ENCODE results near the gene SMG6.
"Not testable (repeated sequence)": the region's sequence is repeated elsewhere in the genome, so short reads cannot be mapped to it uniquely, and the experiment has no call there.

DNA sequence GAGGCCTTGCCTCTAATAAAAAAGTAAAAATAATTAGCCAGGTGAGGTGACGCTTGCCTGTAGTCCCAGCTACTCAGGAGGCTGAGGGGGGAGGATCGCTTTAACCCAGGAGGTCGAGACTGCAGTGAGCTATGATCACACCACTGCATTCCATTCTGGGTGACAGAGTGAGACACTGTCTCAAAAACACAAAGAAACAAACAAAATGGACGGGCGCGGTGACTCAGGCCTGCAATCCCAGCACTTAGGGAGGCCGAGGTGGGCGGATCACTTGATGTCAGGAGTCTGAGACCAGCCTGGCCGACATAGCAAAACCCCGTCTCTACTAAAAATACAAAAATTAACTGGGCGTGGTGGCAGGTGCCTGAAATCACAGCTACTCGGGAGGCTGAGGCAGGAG is 137.9 kb downstream of the SMG6 start:
- TF ChIP-seq, protein P1, sequence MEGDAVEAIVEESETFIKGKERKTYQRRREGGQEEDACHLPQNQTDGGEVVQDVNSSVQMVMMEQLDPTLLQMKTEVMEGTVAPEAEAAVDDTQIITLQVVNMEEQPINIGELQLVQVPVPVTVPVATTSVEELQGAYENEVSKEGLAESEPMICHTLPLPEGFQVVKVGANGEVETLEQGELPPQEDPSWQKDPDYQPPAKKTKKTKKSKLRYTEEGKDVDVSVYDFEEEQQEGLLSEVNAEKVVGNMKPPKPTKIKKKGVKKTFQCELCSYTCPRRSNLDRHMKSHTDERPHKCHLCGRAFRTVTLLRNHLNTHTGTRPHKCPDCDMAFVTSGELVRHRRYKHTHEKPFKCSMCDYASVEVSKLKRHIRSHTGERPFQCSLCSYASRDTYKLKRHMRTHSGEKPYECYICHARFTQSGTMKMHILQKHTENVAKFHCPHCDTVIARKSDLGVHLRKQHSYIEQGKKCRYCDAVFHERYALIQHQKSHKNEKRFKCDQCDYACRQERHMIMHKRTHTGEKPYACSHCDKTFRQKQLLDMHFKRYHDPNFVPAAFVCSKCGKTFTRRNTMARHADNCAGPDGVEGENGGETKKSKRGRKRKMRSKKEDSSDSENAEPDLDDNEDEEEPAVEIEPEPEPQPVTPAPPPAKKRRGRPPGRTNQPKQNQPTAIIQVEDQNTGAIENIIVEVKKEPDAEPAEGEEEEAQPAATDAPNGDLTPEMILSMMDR (IDR thresholded peaks at IDR 0.05; ENCODE audit: insufficient read depth, low read depth, low read length): not testable (repeated sequence)
- not testable (repeated sequence) for TF ChIP-seq EZH2 (IDR thresholded peaks at IDR 0.05; ENCODE audit: insufficient read depth, low read length)

All from astrocyte (in vitro differentiated cells and primary cell).